Measurements from ENCODE around the gene CBX7. TPM values are rescaled to one million over a fixed set of nuclear protein-coding genes. Genes with fewer than 3 reads are reported as not detected.

CBX7 gene
- total RNA-seq, 4 donors from 2014 or later, result 129 to 251 (median 173) TPM

GRCh38 chr22:39177456-39177775 lies 24.9 kb upstream of the CBX7 start:
- Histone ChIP-seq H3K36me3 (no peaks in the 10 kb centered on the region), H3K4me1 (peaks cover 69 to 74% (median 72%) of the 10 kb centered on the region in 4 donors), H3K9me3 (peaks cover 0 to 7% (median 3%) of the 10 kb centered on the region in 4 donors), H3K27ac (replicated peaks in 1 of 4) (peak overlapping the region; percentile 67 to 86 (median 74)), H3K4me3 (no peak overlapping the region), H3K27me3 (no peaks in the 10 kb centered on the region)
- intact Hi-C loops (cut with DNase I), result loop anchor here (10.0 kb wide), 1 partner anchor 347 kb away; the partner anchor contains the start of gene ATF4
- TF ChIP-seq POLR2AphosphoS5 (IDR thresholded peaks at IDR 0.05) (no peak), EP300 (IDR thresholded peaks at IDR 0.05) (no peak), POLR2A (IDR thresholded peaks at IDR 0.05; ENCODE audit: low read depth) (no peak), CTCF (IDR thresholded peaks at IDR 0.05) (no peak)
- no peak for DNase-seq (ENCODE audit: extremely low spot score)
- 82% methylated on average over 2 of the region's 2 CpGs for WGBS

GRCh38 chr22:39176714-39177455 lies 24.4 kb upstream of the CBX7 start:
- intact Hi-C loops (cut with DNase I), result loop anchor here (10.0 kb wide), 1 partner anchor 348 kb away; the partner anchor contains the start of gene ATF4
- Histone ChIP-seq H3K4me3 (peak overlapping the region in 2 of 4 donors; percentile 24 to 36), H3K36me3 (no peaks in the 10 kb centered on the region), H3K4me1 (peaks cover 74 to 79% (median 78%) of the 10 kb centered on the region in 4 donors), H3K27me3 (no peaks in the 10 kb centered on the region), H3K9me3 (peaks cover 0 to 6% (median 2%) of the 10 kb centered on the region in 4 donors), H3K27ac (replicated peaks in 1 of 4) (peak overlapping the region; percentile 67 to 86 (median 74))
- WGBS, result 100% methylated on average over 4 of the region's 14 CpGs
- DNase-seq (ENCODE audit: extremely low spot score), result no peak
- no peak for TF ChIP-seq POLR2A (IDR thresholded peaks at IDR 0.05; ENCODE audit: low read depth)
- no peak for TF ChIP-seq EP300 (IDR thresholded peaks at IDR 0.05)
- no peak for TF ChIP-seq CTCF (IDR thresholded peaks at IDR 0.05)

GRCh38 chr22:39176143-39176713 lies 23.7 kb upstream of the CBX7 start:
- no peak for DNase-seq (ENCODE audit: extremely low spot score)
- H3K9me3 ChIP-seq, result peaks cover 0 to under 1% (median 0%) of the 10 kb centered on the region in 4 donors

More at GRCh38 chr22:39176143-39176713, 23.7 kb upstream of the CBX7 start:
- intact Hi-C loops (cut with DNase I), result loop anchor here (10.0 kb wide), 1 partner anchor 349 kb away; the partner anchor contains the start of gene ATF4
- Histone ChIP-seq H3K4me3 (peak overlapping the region; percentile 24 to 36 (median 34)), H3K27ac (replicated peaks in 1 of 4) (peak overlapping the region; percentile 67 to 86 (median 74)), H3K4me1 (peaks cover 80 to 86% (median 84%) of the 10 kb centered on the region in 4 donors), H3K36me3 (no peaks in the 10 kb centered on the region), H3K27me3 (no peaks in the 10 kb centered on the region)
- 100% methylated on average over 2 of the region's 23 CpGs for WGBS
- TF ChIP-seq POLR2AphosphoS5 (IDR thresholded peaks at IDR 0.05) (peak; percentile 75 to 83), EP300 (IDR thresholded peaks at IDR 0.05) (peak; percentile 90), CTCF (IDR thresholded peaks at IDR 0.05) (no peak), POLR2A (IDR thresholded peaks at IDR 0.05; ENCODE audit: low read depth) (no peak)
